GM18520 (cell line): ENCODE data around the gene RAD21L1.

Experiments used
- ATAC-seq: cut with Tn5 transposase; IDR thresholded peaks from one replicate; pipeline ENCODE4 v1.9.1; 2021; ENCODE audit not compliant: unreplicated experiment

The RAD21L1 gene

DNA sequence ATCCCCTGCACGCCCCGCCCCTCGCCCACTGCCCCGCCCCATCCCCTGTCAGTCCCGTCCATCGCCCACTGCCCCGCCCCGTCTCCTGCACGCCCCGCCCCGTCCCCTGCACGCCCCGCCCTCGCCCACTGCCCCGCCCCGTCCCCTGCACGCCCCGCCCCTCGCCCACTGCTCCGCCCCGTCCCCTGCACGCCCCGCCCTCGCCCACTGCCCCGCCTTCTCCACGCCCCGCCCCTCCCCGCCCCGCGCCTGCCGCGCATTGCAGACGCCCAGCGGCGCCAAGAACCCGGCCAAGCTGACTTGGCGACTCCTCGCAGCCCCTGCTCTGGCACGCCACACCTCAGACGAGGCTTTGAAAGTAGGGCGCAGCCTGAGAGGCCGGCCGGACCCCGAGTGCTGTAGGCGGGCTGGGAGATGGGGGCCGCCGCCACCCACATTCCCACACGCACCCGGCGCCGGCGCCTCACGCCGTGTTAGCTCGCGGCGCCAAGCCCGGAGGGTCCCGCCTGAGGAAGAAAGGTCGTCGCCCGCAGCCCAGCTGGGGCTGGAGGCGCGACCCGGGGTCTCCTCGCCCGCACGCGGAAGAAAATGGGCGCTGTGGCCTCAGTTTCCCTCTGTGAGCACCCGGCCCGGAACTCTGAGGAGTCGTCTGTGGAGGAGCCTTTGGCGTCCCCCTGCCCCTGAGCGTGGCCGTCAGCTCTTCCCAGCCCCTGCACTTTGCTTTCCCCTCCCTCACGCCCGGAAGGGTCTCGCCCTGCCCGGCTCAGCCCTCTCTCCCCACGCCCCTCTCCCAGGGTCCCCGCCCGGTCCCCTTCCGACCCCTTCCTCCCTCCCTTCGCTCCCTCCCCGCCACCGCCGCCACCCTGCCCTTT, at the start of gene RAD21L1:
Gene RAD21L1, plus strand, starts transcription at position 262 of the 872 bp plus-strand sequence. CDS start 2,410 bp downstream, outside the sequence.
- ATAC-seq = no peak

DNA sequence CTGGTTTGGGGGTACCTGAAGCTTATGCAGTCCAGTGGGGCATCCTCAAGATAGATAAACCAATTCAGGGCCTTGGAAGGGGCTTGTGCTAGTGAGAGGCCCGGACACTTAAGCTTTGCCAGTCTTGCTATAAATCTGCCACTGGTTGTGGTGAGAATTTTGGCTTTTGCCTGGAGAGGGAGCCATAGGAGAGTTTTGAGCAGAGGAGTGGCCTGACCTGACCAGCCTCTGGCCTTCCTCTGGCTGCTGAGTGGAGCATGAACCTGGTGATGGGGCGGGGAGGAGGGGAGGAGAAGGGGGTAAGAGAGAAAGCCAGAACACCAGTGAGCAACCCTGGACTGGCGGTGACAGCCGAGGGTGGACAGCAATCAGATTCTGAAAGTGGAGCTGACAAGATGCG, 48.2 kb upstream of the RAD21L1 start:
- no peak for ATAC-seq

DNA sequence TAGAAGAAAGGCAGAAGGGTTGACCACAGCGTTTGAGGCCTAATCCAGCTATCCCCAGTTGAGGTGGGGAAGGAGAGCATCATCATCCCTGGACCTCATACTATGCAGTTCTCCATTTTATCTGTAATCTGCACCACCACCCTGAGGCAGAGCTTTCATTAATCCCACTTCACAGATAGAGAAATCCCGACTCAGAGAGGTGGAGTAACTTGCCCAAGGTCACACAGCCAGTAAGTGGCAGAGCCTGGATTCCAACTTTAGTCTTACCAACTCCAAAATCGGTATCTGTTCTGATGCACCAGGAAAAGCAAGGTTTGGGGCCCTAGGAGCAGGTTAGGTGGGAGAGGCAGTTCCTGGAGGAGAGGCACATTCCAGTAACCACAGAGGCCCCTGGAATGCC, 47.7 kb upstream of the RAD21L1 start:
- ATAC-seq = no peak

DNA sequence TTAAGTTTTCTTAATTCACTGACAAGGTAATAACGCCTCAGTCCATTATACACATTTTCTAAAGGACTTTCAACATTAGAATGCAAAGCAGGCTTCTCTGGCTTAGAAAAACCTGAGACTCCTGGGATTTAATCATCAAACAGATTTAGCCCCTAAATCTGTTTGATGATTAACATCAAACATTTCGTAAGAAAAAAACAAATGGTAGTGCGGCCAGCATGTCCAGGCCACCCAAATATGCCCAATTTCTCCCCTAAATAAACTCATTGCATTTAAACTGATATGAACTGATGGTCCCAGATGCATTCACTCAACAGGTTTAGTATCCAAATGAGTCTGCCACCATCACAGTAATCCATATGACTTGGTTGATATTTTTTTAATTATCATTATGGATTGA, 47.2 kb upstream of the RAD21L1 start:
- no peak for ATAC-seq

DNA sequence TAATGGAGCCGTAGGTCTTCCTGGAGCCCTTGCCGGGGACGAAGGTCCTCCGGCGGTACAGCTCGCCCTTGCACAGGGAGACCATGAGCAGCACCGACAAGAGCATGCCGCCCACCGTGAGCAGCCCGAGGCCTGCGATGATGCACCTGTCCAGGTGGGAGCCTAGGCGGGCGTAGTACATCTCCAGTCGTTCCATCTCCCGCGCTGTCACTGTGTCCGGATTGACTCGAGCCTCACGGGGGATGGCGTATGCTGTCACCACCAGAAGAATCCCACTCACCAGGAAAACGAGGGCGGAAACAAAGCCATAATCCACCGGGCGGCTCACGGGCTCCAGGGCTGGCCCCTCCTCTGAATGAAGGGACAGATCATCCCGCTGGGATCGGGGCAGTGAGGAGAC, 44.9 kb upstream of the RAD21L1 start:
- no peak for ATAC-seq

DNA sequence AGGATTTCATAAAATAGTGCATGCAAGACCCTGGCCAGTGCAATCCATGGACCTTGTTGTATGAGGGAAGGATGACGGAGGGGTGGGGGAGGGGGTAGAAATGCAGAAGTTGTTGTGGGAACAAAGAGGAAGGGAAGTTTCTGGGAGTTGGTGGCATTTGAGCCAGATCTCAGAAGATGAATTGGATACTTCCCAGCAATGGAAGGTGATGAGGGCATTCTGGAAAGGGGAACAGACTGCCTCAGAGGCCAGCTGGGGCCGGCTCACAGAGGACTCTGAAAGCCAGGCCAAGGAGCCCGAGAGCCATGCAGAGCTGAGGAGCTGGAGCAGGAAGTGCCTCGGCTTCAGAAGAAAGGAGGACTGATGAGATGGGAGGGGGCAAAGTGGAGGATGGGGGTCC, 43.7 kb upstream of the RAD21L1 start:
- ATAC-seq = no peak

DNA sequence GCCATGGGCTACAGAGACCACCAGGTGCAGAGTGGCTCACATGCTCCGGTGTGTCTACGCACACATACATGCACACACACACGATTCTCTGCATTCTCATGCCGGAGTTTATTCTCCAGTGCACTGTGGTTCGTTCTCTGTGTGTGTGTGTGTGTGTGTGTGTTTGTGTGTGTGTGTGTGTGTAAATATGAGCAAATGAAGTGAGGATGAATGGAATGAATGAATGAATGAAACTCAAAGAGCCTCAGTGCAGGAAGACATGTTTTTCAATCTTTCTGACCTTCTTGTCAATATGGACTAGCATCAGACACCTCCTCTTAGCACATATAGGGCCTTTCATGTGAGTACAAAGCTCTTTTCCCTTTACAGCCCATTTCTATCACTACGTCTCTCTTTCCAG, 42.7 kb upstream of the RAD21L1 start:
- no peak for ATAC-seq

DNA sequence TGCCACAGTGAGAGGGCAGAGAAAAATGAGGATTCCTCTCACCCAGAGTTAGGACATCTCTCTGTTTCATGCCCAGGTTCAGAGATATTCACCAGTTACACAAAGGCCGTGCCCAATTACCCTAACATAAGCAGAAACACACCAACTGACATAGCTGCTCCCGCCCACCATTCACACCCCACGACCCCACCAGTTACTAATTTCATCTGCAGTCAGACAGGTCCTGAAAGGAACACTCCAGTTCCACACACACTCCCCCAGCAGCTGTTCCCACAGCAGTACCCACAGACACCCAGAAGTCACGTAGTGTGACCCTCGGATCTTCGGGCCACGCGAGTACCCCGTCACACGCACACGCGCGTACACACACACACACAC, 41.6 kb upstream of the RAD21L1 start:
- ATAC-seq = no peak

DNA sequence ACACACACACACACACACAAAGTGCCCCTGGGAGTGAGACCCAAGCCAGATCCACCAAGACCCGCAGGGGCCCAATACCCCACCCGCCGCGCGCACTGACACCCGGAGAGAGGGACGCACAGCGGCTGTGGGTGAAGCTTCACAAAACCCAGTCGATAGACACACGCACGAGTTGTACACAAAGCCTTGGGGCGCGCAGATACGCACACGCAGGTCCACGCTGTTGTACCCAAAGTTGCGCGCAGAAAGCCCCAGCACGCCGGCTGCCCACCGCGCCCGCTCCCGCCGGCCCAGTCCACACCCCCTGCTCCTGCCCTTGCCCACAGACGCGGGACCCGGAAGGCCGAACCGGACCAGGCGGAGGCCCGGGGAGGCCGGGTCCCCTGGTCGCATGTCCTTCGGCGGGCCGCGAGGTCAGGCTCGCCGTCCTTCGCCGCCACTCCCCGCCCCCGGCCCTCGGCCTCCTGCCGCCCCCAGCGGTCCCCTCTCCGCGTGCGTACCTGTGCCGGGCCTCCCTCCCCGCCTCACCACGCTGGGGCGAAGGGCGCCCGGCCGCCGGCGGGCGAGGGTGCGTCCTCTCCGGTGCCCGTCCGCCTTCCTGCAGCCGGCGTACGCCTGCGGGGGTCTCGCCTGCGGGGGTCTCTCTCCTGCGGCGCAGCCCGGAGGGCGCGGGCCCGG, 41.1 kb upstream of the RAD21L1 start, which contains the start of gene TMEM74B:
Gene TMEM74B, minus strand, starts transcription at position 344 of the 678 bp plus-strand sequence. CDS start 1,180 bp downstream, outside the sequence.
- ATAC-seq = no peak

DNA sequence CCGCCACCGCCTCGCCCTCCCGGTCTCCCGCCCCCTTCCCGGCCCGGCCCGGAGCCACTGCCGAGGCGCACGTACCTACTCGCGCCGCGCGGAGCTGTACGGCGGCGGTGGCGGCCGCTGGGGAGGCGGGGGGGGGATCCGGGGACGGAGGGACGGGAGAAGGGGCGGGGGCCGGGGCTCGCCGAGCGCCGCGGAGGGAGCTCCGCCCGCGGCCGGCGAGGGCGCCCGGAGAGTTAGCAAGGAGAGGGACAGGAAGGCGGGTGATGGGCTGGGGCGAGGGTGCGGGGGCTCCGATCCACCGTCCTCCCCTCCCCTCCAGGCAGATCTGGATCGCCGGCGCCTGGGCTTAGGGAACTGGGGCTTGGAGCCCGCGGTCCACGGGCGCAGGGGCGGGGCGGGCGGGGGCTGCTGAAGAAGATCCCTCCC, 40.5 kb upstream of the RAD21L1 start:
- no peak for ATAC-seq

DNA sequence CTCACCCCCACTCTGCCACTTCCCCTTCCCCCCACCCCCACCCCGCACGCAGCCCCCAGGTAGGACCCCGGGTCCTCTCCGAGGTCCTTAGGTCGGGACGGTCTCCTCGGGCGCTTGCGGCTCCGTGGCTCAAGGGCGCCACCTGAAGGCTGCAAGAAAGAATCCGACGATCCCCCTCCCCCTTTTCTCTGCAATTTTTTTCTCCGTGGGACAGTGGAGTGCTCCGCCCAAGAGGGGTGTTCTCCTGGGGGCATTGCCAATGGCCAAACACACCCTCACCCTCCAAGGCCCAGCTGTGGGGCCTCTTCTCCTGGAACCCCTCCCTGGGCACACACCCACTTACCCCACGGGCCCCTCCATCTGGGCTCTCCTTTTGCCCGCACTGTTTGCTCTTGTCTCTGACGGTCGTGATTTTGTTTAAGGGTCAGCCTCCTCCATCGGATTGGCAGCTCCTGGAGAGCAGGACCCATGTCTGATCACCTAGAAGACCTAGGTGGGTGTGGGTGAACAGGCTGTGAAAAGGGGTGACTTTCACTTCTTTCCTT, 40.0 kb upstream of the RAD21L1 start:
- ATAC-seq = no peak

DNA sequence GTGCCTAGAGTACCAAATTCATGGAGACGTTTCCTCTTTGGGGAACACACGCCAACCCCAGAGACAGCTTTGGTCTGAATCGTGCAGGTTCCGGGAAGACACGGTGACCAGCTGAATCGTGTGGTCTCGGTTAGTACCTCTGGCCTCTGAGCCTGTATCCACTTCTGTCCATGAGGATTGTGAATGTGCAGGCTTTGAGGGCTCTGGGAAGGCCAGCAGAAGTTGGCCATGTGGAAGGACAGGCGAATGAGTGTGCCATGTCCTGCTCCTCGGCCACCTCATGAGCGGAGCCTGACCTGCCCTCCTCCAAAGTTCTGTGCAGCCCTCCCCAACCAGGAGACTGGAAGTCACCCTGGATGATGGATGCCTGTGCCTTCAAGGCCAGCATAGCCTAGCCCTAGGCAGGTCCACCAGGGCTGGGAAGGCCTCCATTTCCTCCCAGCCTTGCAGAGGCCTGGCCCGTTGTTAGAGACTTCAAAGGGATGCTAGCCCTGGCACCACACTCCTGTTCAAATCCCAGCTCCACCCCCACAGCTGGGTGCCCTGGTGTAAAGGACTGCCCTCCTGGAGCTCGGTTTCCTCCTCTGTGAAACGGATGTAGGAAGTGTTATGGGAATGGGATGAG, 39.4 kb upstream of the RAD21L1 start:
- no peak for ATAC-seq

DNA sequence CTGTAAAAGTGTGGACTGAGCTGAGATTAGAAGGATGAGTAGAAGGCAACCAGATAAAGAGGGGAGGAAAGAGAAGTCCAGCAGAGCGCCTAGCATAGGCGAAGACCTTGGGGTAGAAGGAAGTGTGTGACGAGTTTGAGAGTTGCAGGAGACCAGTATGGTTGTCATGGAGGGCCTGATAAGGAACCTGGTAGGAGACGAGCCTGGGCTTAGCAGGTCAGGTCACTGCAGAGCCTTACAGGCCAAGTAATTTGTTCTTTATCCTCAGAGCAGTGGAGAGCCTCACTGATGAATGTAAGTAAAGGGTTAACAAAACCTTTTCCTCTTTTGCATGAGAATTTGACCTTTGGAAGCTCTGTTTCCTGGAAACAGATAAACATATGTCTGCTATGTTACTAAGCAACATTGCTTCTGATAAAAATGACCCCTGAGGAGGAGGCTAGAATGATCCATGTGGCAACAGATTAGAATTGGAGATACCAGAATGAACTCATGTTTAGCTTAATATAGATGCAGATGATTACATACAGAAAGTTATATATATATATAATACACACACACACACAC, 38.2 kb upstream of the RAD21L1 start:
- no peak for ATAC-seq

DNA sequence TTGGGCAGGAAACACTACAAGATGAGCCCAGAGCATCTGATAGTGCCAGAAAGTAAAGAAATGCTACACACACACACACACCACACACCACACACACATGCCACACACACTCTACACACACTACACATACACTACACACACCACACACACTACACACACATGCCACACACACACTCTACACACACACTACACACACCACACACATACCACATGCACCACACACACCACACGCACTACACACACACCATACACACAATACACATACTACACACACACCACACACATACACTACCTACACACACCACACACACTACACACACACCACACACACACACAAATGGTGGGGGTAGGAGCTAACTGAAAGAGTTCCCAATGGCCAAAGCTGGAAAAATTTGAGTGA, 37.5 kb upstream of the RAD21L1 start:
- no peak for ATAC-seq

DNA sequence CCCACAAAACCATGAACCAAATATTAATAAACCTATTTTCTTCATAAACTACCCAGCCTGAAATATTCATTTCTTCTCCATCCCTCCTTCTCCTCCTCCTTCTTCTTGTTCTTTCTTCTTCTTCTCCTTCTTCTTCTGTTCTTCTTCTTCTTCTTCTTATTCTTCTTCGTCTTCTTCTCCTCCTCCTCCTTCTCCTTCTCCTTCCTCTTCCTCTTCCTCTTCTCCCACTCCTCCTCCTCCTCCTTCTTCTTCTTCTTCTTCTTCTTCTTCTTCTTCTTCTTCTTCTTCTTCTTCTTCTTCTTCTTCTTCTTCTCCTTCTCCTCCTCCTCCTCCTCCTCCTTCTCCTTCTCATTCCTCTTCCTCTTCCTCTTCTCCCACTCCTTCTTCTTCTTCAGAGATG, 36.0 kb upstream of the RAD21L1 start:
- no peak for ATAC-seq

DNA sequence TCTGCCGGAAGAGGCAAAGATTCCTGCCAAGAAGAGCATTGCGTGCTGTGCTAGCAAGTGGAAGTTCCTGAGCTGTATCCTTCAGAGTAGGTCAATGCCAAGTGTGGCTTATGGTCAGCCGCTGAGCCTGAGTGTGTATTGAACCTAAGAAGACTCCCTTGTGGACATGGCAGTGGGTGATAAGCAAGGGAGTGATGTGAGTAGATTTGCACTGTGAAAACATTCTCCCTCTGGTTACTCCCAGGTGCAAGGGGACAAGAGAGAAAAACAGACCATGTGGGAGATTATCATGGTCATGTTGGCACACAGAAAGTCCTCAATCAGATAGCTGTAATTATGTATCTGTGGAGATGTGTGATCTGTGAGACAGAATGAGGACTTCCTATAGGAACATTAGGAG, 35.0 kb upstream of the RAD21L1 start:
- ATAC-seq = no peak

DNA sequence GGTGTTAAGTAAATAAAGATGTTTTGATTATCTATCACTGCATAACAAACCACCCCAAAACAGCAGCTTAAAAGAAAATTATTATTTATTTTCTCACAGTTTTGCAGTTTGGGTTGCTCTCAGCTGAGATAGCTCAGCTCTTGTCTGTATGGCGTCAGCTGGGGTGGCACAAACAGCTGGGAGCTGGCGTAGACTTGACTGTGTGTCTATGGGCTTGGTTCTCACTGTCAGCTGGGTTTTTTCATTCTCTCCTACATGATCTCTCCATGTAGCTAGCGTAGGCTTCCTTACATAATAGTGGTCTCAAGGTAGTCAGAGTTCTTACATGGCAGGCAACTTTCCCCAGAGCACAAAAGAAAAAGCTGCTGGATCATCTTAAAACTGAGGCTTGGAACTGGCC, 34.5 kb upstream of the RAD21L1 start:
- no peak for ATAC-seq

DNA sequence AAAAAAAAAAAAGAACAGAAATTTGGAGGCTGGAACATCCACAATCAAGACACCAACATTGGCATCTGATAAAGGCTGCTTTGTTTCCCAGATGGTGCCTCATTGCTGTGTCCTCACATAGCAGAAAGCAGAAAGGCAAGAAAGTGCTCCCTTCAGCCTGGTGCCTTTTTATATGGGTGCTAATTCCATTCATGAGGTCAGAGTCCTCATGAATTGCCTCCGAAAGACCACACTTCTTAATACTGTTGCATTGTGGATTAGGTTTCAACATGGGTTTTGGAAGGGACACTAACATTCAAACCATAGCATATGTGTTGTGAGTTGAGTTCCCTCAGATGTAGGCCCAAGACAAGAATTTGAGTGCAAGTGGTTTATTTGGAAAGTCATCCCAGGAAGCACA, 30.6 kb upstream of the RAD21L1 start:
- ATAC-seq = no peak

DNA sequence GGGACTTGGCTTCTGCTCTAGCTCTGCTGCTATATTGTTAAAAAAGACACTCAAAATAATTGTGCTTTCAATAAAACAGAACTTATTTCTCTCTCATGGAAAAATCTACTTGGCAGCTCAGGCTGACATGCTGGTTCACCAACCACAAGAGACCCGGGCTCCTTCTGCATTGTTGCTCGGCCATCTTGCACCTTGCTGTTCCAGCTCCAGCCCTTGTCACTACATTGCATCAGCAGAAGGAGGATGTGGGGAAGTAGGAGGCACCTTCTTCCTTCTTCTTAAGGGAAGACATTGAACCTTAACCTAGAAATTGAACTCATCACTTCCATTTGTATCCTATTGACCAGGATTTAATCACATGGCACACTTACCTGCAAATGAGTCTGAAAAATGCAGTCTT, 29.2 kb upstream of the RAD21L1 start:
- no peak for ATAC-seq

DNA sequence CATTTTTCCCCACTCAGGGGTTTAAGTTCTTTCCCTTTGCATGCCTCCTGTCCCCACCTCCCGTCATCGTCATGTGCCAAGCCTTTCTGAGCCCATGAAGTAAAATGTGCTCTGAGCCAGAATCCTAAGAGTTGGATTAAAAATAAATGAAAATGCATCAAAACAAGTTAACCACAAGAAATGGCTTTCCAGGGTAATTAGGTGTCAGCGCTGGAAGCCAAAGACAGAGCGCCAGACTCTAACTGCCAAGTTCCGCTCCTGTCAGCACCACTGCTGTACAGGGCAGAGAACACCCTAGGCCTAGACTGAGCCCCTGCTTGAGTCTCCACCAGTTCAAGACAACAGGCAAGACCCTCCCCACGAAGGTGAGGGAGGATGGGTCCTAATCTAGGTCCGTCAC, 28.0 kb upstream of the RAD21L1 start:
- ATAC-seq = no peak

DNA sequence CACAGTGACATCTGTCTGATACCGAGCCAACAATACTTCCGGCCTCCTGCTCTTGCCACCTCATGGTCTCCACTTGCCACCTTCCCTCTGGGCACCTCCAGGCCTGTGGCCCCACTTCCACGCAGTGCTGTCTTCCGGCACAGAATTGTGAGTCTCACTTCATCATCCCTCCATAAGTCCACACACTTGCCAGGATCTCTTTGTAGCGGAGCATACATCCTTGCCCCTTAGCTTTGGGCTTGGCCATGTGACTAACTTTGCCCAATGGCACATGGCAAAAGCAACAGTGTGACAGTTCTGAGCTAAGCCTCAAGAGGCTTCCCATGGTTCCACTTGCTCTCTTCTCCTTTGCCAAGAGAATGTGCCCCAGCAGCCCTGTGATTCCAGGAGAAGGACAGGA, 27.1 kb upstream of the RAD21L1 start:
- no peak for ATAC-seq
